CD4-positive, alpha-beta T cell treated with Interleukin-12 subunit alpha and Interleukin-12 subunit beta, for 1 hour (primary cell): ENCODE results near the gene DMD.

Experiments
- DNase-seq: peaks from one replicate; pipeline ENCODE4 v3.0.0-alpha.2; 2020

Gene DMD

GRCh38 chrX:31836479-31836878 lies 1374.9 kb downstream of the DMD start:
- no peak for DNase-seq

DNA sequence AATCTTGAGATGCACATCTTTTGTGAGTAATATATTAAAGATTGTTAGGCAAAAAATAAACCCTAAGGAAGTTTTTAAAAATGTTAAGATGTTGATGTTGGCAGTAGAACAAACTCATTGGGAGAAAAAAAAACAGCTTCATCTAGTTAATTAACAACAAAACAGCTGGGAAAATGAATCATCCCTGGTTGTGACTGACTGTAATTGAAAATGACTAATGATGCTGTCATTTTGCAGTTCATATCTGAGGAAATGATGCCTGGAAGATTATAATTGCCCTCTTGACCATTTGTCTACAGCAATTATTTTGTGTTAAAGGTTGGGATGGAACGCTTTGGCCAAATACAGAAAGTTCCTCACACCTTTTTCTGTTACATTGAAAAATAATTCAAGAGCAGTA lies 1379.1 kb downstream of the DMD start:
- no peak for DNase-seq

DNA sequence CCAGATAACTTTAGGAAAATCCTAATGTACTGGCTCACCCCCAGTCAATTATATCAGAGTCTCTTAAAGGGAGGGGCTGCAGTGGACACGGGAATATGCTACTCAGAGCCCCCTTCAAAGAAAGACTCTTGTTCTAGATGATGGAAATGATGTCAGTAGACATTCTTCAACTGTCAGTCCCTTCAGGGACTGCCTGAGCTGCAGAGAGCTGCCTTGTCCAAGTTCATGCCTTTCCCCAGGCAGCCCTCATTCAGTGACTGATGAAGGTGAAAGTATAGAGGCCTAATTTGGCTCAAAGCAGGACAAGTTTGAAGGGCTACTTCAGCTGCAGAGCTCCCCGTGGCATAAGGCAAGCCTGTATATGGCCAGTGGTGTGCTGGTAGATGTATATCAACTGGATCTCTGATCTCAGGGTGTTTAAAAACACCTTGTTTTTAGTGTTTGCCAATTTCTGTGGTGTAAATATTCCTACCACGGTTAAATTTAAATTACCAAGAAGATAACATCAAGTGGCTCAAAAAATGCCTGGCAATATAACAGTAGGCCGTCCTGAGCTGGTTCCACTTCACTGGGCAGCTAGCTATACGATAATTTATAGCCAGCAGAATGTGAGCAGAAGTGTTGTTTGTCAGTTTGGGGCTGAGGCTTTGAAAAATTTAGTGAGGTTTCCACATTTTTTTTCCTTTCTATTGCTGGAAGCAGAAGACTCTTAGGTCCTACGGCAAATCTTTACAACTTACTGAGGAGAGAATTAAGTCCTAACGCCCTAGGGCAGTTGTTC lies 1390.7 kb downstream of the DMD start:
- DNase-seq = no peak

DNA sequence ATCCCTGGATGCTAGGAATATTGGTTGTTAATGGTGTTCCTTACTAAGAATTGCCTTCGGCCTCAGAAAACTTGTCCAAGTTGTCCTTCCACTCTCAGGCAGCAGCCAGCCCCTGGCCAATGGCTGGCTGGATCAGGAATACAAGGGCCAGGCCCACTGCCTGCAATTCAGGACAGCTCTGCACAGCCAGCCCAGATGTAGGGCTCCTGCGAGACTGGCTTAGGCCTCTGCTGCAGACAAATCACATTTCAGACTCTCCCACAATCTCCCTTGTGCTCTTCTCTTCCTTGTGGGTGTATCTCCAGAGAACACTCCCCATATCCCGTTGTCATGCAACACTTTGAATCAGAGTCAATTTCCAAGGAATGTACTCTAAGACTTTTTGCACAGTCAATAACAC lies 1391.9 kb downstream of the DMD start:
- DNase-seq = no peak

DNA sequence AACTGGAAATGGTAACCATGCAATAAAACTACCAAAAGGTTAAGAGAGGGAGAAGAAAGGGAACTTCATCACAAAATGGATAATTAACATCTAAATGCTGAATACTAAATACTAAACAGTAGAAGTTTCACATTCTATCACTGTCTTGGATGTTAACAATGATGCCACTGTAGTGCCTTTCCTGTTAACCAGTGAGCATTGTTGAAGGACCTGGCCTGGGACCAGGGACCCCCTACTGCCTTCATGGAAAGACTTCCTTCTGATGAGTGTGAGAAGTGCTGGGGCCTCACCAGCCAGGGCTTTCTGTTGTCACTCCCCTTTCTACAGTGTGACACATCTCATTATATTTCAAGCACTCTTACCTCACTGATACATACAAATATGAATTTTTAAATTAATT lies 1400.2 kb downstream of the DMD start:
- DNase-seq = no peak

GRCh38 chrX:31808357-31808756 lies 1403.0 kb downstream of the DMD start:
- DNase-seq = no peak

DNA sequence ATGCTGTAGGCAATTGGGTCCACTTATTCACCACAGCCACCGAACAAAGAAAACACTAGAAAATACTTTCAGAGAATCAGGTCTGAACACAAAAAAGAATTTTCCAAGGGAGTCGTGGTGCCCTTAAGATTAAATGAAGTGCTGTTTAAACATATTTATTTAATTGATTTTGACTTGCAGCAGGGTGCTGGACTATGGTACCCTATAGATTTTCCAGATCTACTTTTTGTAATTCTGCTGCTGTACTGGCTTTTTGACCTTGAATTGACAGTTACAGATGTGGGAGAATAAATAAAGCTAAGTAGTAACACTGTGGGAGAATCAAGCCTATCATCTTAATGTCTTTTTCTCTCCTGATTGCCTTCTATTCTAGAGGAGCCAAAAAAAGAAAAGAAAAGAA lies 1404.2 kb downstream of the DMD start:
- no peak for DNase-seq

DNA sequence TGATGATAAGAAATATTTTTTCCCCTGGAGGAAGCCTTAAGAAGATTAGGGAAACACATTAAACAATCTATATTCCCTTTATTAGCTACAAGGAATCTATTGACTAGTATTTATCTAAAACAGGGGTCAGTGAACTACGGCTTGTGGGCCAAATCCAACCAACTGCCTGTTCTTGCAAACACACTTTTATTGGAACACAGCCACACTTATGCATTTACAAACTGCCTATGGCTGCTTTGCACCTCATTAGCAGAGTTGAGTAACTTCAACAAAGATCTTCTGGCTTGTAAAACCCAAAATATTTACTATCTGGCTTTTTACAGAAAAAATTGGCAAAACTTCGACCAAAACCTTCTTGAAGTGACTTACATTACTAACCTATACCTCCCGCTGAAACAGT lies 1405.6 kb downstream of the DMD start:
- DNase-seq = no peak

DNA sequence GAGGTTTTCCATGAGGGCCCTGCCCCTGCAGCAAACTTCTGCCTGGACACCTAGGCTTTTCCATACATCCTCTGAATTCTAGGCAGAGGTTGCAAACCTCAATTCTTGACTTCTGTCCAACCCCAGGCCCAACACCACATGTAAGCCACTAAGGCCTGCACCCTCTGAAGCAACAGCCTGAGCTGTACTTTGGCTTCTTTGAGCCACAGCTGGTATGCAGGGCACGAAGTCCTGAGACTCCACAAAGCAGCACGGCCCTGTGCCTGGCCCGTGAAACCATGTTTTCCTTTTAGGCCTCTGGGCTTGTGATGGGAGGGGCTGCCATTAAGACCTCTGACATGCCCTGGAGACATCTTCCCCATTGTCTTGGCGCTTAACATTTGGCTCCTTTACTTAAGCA lies 1411.1 kb downstream of the DMD start:
- no peak for DNase-seq

DNA sequence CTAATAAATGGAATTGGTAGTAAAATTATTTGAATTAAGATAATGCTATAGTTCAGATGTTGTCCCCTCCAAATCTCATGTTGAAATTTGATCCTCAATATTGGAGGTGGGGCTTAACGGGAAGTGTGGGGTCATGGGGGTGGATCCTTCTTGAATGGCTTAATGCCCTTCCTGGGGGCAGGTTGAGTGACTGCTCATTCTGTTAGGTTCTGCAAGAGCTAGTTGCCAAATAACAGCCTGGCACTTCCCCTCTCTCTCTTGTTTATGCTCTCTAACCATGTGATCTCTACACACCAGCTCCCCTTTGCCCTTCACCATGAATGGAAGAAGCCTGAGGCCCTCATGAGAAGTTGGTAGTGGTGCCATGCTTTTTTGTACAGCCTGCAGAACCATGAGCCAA lies 1414.7 kb downstream of the DMD start:
- no peak for DNase-seq

GRCh38 chrX:31747411-31747810 lies 1463.9 kb downstream of the DMD start:
- no peak for DNase-seq

GRCh38 chrX:31743004-31743403 lies 1468.3 kb downstream of the DMD start:
- no peak for DNase-seq

DNA sequence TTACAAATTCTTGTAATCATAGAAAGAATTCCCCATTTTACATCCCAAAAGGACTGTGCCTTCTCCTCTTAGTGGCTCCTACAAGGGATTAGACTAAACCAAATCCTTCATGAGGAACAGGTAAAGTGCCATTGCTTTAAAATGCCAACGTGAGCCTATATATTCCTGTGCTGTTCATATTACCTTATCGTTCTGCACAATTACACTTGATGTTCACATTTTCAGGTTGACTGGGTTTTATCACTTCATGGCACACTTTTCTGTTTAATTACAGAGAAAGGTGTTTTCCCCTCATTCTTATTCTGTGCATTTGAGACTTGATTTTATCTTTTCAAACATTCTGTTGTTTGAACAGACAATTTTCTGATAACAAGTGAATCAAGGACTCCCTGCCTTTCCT lies 1493.9 kb downstream of the DMD start:
- no peak for DNase-seq

- DNase-seq = no peak
These were observed 1495.7 kb downstream of the DMD start for GRCh38 chrX:31715675-31716074.

GRCh38 chrX:31714797-31715196 lies 1496.6 kb downstream of the DMD start:
- no peak for DNase-seq

DNA sequence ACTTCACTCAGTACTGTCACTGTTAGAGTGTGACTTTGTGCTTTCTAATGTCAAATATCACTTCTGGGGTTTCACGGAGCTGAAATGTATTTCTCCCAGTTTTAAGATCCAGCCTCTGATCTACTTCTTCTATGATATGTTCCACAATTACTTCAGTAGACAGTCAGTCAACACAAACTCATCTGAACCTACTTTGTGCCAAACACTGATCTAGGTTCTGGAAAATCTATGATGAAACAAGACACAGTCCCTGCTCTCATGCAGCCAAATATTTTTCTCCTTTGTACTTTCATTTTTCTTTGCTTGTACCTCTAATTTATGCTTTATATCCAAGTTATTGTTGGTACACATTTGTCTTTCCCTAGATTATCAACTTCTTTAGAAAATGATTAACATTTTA lies 1498.2 kb downstream of the DMD start:
- DNase-seq = no peak

DNA sequence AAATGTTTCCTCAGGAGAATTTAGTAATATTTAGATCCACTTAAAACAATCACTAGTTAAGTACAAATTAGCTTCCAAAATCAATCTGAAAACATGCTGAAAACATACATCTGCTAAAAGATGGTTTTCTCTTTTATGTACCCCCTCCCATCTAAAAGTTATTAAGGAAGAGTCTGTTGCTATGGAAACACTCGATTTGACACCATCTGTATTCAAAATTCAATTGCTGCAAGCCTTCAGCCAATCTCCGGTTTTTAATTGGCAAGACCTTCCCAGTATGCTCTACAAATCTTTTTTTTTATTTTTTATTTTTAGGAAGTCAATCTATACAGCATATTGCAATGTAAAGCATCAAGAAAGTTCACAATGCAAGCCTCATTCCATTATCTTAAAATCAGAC lies 1500.2 kb downstream of the DMD start:
- no peak for DNase-seq

DNA sequence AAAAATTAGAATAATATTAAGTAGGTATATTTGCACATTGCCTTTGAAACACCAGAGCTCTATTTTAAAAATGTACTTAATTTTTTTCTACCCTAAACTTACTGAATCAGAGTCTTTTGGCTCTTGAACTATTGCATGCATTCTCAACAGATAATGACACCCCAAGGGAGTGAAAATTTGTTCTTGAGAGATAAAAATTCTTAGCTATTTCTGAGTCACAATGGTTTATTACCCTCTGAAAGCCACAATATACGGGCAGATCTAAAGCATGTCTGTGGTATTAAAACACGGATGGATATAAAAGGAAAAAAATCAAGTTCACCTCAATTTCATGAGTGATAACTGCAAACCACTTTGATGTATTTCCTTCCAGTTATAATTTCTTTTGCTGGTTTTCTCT lies 1503.2 kb downstream of the DMD start:
- DNase-seq = no peak

DNA sequence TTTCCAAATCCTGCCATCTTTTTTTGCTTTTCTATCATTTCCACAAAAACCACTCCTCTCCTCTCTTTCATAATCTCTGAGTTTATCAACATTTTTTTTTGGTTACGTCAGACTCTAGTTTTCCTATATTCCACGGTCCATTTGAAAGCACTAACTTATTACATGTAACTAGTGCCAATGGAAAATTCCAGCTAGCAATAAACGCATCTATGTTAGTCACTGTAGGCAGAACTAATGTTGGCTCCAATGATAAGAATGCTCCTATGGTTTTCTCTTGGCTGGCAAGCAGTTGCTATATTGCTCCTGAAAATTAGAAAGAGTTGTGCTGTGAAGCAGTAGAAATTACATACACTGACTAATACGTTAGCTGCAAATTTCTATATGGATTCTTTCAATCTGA lies 1504.9 kb downstream of the DMD start:
- DNase-seq = no peak

GRCh38 chrX:31705816-31706215 lies 1505.5 kb downstream of the DMD start:
- DNase-seq = no peak

GRCh38 chrX:31704938-31705337 lies 1506.4 kb downstream of the DMD start:
- no peak for DNase-seq

- no peak for DNase-seq
These were observed 1509.1 kb downstream of the DMD start for GRCh38 chrX:31702222-31702621.

DNA sequence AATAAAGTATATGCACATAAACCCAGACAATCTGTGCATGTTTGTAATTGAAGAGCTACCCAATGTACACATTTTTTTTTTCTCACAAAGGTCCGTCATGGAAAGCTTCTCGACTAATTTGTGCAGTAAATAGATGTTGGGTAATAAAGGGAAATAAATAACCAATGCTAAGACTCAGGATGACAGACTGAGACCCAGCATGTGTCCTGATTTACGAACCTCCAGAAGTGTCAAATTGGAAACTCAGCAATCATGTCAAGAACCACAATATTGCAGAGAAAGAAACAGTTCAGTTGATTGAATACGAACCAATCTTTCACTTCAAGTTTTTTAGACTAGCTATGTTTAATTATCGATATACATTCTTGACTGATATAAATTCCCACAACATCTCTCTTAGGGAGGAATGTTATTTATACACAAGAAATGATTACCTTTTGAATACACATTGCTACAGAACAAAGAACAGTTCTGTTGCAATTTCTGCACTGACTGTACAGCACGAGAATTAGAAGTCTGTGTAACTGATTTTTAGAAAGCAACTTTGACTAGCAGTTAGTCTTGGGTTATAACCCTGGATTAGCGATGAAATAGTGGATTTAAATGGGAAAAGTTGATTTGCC lies 1513.9 kb downstream of the DMD start:
- no peak for DNase-seq

- no peak for DNase-seq
These were observed 1531.5 kb downstream of the DMD start for GRCh38 chrX:31679861-31680260.

DNA sequence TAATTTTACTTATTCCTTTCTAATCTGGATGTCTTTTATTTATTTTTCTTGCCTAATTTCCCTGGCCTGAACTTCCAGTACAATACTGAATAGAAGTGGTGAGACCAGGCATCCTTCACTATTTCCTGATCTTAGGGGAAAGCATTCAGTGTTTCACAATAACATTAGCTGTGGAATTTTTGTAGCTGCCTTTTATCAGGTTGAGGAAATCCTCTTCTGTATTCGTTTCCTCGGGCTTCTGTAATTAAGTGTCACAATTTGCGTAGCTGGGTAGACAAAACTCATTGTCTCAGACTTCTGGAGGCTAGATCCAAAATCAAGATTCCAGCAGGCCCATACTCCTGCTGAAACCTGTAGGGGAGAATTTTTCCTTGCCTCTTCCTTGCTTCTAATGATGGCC lies 1541.1 kb downstream of the DMD start:
- DNase-seq = no peak
